COLO668 (cell line): ENCODE data around the gene SLC4A7.

ENCODE experiments used
- DNase-seq: peaks from one replicate; lab custom pipeline; 2025; ENCODE audit not compliant: unreplicated experiment; lab: John Stamatoyannopoulos, UW

Gene SLC4A7

GRCh38 chr3:27326629-27327545 lies 157.3 kb downstream of the SLC4A7 start:
- no peak for DNase-seq

- no peak for DNase-seq
These were observed 158.0 kb downstream of the SLC4A7 start for GRCh38 chr3:27326202-27326601.

- no peak for DNase-seq
These were observed 158.8 kb downstream of the SLC4A7 start for GRCh38 chr3:27325419-27325818.

- DNase-seq: no peak
These were observed 159.5 kb downstream of the SLC4A7 start for GRCh38 chr3:27324686-27325085.

GRCh38 chr3:27323087-27323570 lies 161.1 kb downstream of the SLC4A7 start:
- DNase-seq: no peak
